NT2/D1 (cell line): ENCODE data around the gene RUFY3.
"Not testable (repeated sequence)": the region's sequence is repeated elsewhere in the genome, so short reads cannot be mapped to it uniquely, and the experiment has no call there.

Source experiments
- DNase-seq: peaks from one replicate; pipeline ENCODE4 v3.0.0-alpha.2; 2011; ENCODE audit warnings: low read depth, low spot score
- H3K27me3 ChIP-seq: 2 replicates; pipeline ENCODE4 v1.6.0; 2011; ENCODE audit warnings: mild to moderate bottlenecking; ENCODE audit not compliant: insufficient read length, insufficient read depth
- H3K36me3 ChIP-seq: 2 replicates; pipeline ENCODE4 v1.6.1; 2011; ENCODE audit warnings: mild to moderate bottlenecking, low read length, mixed read lengths; ENCODE audit not compliant: insufficient read depth, insufficient read length
- H3K4me1 ChIP-seq: 2 replicates; pipeline ENCODE4 v1.5.1; 2011; ENCODE audit not compliant: insufficient read depth, insufficient read length
- H3K4me3 ChIP-seq: 2 replicates; pipeline ENCODE4 v1.5.1; 2011; ENCODE audit warnings: low read depth; ENCODE audit not compliant: insufficient read length
- H3K9ac ChIP-seq: 2 replicates; pipeline ENCODE4 v1.6.0; 2011; ENCODE audit warnings: low read depth; ENCODE audit not compliant: insufficient read length
- H3K9me3 ChIP-seq: 2 replicates; pipeline ENCODE4 v1.5.1; 2011; ENCODE audit warnings: mild to moderate bottlenecking, low read length; ENCODE audit not compliant: insufficient read depth
- SUZ12 ChIP-seq: IDR thresholded peaks from 2 replicates; pipeline ENCODE4 v1.6.1; 2011; ENCODE audit not compliant: insufficient read length, insufficient read depth; ENCODE audit errors: extremely low read depth
- YY1 ChIP-seq: IDR thresholded peaks from 2 replicates; pipeline ENCODE4 v1.6.1; 2011; ENCODE audit not compliant: insufficient read length, insufficient read depth
- ZNF274 ChIP-seq: IDR thresholded peaks from 2 replicates; pipeline ENCODE4 v1.6.1; 2011; ENCODE audit warnings: mild to moderate bottlenecking, low read depth, low read length

Gene RUFY3

GRCh38 chr4:70701271-70701670 is 20.5 kb upstream of the RUFY3 start:
- DNase-seq: no peak
- no peaks in the 10 kb centered on the region for H3K9me3 ChIP-seq
- no peak overlapping the region for H3K9ac ChIP-seq
- H3K4me1 ChIP-seq: no peaks in the 10 kb centered on the region
- no peak overlapping the region for H3K4me3 ChIP-seq
- H3K36me3 ChIP-seq: no peaks in the 10 kb centered on the region
- H3K27me3 ChIP-seq: no peaks in the 10 kb centered on the region
- TF ChIP-seq ZNF274 (no peak), YY1 (no peak), SUZ12 (no peak)

GRCh38 chr4:70702592-70702991 is 19.2 kb upstream of the RUFY3 start:
- not testable (repeated sequence) for H3K9me3 ChIP-seq, H3K4me1 ChIP-seq, DNase-seq, H3K27me3 ChIP-seq, H3K4me3 ChIP-seq, H3K9ac ChIP-seq, H3K36me3 ChIP-seq

- peak overlapping the region; percentile 69 for H3K9ac ChIP-seq
- H3K4me3 ChIP-seq: peak overlapping the region; percentile 60
- no peaks in the 10 kb centered on the region for H3K4me1 ChIP-seq
- no peaks in the 10 kb centered on the region for H3K9me3 ChIP-seq
- no peak for DNase-seq
- peaks cover 2% of the 10 kb centered on the region for H3K27me3 ChIP-seq
- TF ChIP-seq YY1: no peak
- no peak for TF ChIP-seq ZNF274
- TF ChIP-seq SUZ12: no peak
- no peaks in the 10 kb centered on the region for H3K36me3 ChIP-seq
These were observed 18.0 kb upstream of the RUFY3 start for GRCh38 chr4:70703619-70704214.

GRCh38 chr4:70704215-70704930 is 17.4 kb upstream of the RUFY3 start:
- TF ChIP-seq SUZ12: no peak
- no peak for TF ChIP-seq ZNF274
- TF ChIP-seq YY1: no peak
- no peaks in the 10 kb centered on the region for H3K9me3 ChIP-seq
- peaks cover 2% of the 10 kb centered on the region for H3K27me3 ChIP-seq
- peak; percentile 63 for DNase-seq
- no peaks in the 10 kb centered on the region for H3K4me1 ChIP-seq
- H3K4me3 ChIP-seq: peak overlapping the region; percentile 60
- H3K9ac ChIP-seq: peak overlapping the region; percentile 76
- no peaks in the 10 kb centered on the region for H3K36me3 ChIP-seq

GRCh38 chr4:70704931-70705182 is 16.9 kb upstream of the RUFY3 start:
- H3K9me3 ChIP-seq: no peaks in the 10 kb centered on the region
- H3K4me1 ChIP-seq: no peaks in the 10 kb centered on the region
- H3K36me3 ChIP-seq: no peaks in the 10 kb centered on the region
- peaks cover 2% of the 10 kb centered on the region for H3K27me3 ChIP-seq
- no peak for DNase-seq
- peak overlapping the region; percentile 76 for H3K9ac ChIP-seq
- TF ChIP-seq ZNF274 (no peak), YY1 (no peak), SUZ12 (no peak)
- H3K4me3 ChIP-seq: peak overlapping the region; percentile 57

- DNase-seq: no peak
- no peaks in the 10 kb centered on the region for H3K9me3 ChIP-seq
- H3K36me3 ChIP-seq: no peaks in the 10 kb centered on the region
- peaks cover 2% of the 10 kb centered on the region for H3K27me3 ChIP-seq
- H3K4me1 ChIP-seq: no peaks in the 10 kb centered on the region
- peak overlapping the region; percentile 76 for H3K9ac ChIP-seq
- peak overlapping the region; percentile 57 for H3K4me3 ChIP-seq
- TF ChIP-seq YY1 (no peak), SUZ12 (no peak), ZNF274 (no peak)
These were observed 16.4 kb upstream of the RUFY3 start for GRCh38 chr4:70705183-70706043.

- no peak for DNase-seq
- peak overlapping the region; percentile 76 for H3K9ac ChIP-seq
- H3K9me3 ChIP-seq: no peaks in the 10 kb centered on the region
- peaks cover 2% of the 10 kb centered on the region for H3K27me3 ChIP-seq
- no peak for TF ChIP-seq SUZ12
- TF ChIP-seq YY1: no peak
- TF ChIP-seq ZNF274: no peak
- H3K4me1 ChIP-seq: no peaks in the 10 kb centered on the region
- H3K36me3 ChIP-seq: no peaks in the 10 kb centered on the region
- H3K4me3 ChIP-seq: peak overlapping the region; percentile 57
These were observed 15.7 kb upstream of the RUFY3 start for GRCh38 chr4:70706044-70706461.
